HG03097 (cell line): ENCODE results near the gene STAP2.
"Not testable (repeated sequence)": the region's sequence is repeated elsewhere in the genome, so short reads cannot be mapped to it uniquely, and the experiment has no call there.

Source experiments
- ATAC-seq: cut with Tn5 transposase; IDR thresholded peaks from one replicate; pipeline ENCODE4 v1.9.1; 2021; ENCODE audit not compliant: unreplicated experiment, low FRiP score

The STAP2 gene

DNA sequence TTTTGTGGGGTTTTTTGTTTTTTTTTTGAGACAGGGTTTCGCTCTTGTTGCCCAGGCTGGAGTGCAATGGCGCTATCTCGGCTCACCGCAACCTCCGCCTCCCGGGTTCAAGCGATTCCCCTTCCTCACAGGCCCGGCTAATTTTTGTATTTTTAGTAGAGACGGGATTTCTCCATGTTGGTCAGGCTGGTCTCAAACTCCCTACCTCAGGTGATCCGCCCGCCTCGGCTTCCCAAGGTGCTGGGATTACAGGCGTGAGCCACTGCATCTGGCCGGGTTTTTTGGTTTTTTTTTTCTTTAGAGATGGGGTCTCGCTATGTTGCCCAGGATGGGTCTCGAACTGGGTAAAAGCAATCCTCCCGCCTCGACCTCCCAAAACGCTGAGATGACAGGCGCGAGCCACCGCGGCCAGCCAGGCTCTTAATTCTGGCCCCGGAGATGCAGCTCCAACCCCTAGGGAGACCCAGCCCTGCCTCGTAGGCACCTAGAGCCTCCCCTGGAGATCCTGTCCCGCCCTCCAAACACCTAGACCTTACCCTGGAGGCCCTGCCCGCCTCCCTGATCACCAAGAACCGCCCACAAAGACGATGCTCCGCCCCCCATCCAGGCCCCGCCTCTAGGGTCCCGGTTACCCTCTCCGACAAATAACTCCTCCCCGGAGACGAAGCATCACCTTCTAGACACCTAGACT, 9.5 kb downstream of the STAP2 start:
- not testable (repeated sequence) for ATAC-seq

DNA sequence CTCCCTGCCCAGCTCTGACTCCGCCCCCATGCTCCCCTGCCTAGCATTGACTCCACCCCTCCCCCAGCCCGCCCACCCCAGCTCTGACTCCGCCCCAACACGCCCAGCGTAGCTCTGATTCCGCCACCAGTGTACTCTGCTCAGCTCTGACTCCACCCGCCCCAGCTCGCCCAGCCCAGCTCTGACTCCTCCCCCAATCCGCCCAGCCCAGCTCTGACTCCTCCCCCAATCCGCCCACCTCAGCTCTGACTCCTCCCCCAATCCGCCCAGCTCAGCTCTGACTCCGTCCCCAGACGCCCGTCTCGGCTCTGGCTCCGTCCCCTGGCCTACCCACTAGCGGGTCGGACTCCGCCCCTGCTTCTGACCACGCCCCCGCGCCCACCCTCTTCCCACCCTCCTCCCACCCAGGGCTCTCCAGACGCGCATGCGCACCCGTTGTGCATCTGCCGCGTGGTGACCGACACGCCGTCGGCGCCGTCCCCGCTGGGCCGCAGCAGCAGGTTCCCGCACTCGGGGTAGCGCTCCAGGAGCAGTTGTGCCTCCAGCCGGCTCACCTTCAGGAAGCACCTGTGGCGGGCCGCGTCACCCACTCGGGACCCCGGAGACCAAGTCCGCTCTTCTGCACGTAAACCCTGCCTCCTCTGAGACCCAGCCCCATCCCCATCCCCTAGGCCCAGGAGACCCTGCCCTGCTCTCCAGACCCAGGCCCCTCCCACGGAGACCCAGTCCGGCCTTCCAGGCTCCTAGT, 10.2 kb downstream of the STAP2 start:
- peak; percentile 60 for ATAC-seq

DNA sequence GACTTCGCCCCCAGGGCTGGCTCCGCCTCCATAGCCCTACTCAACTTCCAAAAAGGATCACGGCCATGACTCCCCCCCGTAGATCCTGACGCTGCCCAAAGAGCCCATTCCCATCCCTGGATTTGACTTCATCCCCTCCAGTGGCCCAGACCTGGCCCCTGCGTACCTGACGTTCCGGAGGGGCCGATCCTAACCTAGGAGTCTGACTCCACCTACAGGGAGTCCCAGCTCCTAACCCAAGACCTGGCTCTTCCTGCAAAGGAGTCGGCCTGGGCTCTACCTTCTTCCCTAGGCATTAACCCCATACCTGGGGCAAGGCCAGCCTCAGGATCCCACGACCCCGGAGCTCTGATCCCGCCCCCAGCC, 10.8 kb downstream of the STAP2 start:
- ATAC-seq, result no peak

DNA sequence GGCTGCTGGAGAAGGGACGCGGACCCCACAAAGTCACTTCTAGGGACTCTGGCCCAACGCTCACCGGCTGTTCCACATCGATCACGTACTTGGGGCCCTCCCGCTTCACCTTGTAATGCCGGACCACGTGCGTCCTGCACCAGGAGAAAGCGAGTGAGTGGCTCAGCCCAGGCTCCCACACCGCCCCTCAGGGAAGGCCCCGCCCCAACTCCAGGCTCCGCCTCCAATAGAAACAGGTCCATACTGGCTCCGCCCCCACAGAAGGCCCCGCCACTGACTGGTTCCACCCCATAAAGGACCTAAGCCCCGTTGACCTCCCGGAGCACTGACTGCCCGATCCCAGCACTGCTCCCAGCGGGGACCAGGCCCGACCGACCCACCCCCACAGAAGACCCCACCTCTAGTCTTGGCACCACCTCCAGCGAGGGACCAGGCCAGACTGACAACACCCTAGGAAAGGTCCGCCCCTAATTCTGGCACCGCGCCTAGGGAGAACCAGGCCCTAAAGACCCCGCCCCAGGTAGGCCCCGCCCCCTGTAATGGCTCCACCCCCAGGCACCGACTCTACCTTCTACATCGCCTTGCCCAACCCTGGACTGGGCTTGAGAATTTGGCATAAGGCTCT, 11.3 kb downstream of the STAP2 start:
- ATAC-seq, result no peak

DNA sequence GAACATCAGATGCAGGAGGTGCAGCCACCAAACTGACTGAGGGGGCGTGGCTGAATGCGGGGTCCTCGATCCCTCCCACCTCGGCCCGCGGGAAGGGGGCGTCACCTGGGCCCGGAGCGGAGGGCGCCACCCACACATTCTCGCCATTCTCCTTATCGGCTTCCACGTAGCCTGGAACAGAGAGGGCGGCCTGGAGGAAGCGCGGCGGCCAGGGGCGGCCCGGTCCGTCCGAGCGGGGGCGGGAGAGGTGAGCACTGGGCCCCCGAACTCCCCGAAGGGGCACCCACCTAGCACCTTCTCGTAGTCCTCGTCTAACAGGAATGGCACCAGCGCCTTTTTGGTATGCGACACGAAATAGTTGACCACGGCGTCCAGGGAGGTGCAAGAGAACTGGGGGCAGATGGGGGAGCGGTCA, 11.8 kb downstream of the STAP2 start:
- no peak for ATAC-seq

DNA sequence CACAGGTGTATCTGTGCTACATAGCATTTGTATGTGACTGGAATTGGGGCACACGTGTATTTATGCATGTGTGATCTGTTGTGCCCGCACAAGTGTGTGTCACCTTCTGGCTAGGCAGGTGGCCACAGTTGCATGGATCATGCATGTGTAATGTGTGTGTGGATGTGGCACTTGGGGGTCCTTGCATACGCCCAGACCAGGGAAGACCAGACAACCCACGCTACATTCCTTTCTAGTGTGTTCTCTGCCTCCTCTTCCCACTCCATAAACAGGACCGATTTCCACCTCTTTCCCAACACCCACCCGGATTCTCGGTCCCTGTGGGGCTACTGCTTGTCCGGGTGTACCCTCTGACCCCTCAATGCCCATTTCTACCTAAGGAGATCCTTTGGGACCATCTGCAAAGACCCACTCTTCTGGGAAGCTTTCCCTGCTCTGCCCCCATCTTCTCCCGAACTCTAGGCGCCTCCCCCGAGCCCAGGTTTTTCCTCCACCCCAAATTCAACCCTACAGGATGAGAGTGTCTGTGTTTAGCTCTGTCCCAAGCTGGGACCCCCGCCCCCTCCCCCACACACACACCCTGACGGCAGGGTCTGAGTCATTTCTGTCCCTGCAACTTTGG, 12.3 kb downstream of the STAP2 start:
- no peak for ATAC-seq

DNA sequence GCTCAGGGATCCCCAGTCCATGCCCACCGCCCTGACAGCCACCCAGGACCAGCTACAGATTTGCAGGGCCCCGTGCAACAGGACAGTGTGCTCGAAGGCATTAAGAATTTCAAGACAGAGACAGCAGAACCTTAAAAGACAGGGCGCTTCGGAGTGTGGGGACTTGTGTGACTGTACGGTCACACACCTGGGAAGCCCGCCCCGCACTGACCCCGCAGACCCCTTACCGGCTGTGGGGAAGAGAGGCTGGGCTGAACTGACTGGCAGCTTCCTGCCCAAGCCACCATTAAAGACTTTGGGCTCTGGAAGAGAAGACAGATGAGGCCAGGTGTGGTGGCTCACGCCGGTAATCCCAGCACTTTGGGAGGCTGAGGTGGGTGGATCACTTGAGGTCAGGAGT, 14.4 kb downstream of the STAP2 start:
- ATAC-seq, result no peak

DNA sequence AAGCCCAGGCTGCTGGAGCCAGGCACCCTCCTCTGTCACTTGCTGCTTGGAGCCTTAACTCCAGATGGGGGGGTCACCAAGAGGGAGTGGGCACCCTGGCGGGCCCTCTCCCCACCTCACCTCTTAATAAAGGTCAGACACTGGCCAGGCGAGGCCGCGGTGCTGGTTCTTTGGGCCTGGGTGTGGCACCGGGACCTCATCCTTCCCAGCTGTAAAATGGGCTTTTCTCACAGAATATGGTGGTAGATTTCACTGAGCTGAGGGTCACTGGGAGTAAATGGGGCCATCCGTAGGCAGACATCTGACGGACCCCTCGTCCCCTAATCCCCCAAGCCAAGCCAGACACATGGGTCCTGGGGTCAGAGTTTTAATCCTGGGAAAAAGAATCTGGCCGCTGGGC, 14.9 kb downstream of the STAP2 start:
- no peak for ATAC-seq

DNA sequence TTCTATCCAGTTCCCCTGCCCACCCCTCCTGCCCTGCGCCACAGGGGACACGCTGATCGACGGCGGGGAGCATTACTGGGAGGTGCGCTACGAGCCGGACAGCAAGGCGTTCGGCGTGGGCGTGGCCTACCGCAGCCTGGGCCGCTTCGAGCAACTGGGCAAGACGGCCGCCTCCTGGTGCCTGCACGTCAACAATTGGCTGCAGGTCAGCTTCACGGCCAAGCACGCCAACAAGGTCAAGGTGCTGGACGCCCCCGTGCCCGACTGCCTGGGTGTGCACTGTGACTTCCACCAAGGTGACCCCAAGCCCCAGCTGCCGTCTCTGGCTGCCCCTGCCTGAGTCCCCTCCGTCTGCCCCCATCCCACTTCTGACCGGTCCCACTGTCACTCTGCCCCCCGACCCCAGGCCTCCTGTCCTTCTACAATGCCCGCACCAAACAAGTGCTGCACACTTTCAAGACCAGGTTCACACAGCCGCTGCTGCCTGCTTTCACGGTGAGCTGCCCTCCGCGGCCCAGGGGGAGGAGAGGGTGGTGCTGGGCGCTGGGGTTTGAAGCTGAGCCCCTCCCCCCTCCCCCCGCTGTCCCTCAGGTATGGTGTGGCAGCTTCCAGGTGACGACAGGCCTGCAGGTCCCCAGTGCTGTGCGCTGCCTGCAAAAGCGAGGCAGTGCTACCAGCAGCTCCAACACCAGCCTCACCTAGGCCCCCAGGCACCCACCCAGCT, 15.5 kb downstream of the STAP2 start:
- no peak for ATAC-seq

DNA sequence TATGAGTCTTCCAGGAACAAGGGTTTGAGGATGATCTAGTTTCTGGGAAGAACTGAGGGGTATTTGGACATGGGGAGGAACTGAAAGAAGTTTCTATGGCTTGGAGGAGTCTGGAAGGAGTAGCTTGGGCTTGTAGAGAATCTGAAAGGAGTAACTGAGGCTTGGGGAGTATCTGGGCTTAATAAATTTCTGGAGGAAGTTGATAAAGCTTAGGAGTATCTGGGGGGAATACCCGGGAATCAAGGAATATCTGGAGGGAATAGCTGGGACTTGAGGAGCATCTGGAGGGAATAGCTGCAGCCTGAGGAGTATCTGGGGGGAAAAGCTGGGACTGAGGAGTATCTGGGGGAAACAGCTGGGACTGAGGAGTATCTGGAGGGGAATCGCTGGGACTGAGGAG, 18.2 kb downstream of the STAP2 start:
- ATAC-seq, result no peak

DNA sequence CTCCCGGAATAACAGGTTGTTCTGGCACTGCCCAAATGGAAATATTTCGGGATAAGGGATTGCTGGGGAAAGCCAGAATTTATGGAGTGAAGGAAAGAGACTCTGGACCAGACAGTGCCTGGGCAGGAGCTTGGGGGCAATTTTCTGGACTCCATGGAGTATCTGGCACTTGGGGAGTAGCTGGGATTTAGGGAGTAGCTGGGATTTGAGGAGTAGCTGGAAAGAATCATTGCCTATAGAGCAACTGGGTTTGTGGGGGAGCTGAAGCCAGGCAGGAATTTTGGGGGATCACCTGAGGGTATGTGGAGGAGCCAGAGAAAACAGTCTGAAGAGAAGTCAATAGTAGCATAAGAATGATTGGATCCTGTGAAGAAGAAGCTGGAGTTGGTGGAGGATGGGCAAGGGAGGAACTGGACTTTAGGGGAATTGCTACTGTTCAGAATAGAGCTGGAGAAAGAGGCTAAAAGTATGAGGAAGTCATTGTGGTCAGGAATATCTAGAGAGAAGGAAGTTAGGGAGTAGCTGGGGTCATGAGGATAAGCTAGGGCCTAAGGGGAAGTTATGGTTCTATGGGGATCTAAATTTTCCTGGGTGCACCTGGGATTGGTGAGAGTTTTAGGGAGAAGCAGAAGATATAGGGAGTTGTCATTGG, 19.4 kb downstream of the STAP2 start:
- ATAC-seq, result no peak

DNA sequence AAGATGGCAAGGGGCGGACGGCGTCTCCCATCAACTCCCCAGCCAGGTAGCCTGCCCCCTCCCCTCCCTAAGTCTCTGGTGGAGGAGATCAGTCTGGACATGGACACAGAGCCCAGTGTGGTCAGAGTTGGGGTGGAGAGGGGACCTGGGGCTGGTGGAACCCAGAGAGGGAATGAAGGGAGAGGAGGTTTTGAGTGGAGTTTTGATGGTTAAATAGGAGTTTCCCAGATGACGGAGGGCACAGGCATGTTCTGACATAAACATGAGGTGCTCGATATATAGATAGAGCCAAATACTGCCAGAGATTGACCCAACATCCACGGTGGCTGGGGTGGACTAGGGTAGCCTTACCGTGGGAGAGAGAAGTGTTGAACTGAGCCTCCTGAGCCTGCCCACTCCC, 20.2 kb downstream of the STAP2 start:
- no peak for ATAC-seq

DNA sequence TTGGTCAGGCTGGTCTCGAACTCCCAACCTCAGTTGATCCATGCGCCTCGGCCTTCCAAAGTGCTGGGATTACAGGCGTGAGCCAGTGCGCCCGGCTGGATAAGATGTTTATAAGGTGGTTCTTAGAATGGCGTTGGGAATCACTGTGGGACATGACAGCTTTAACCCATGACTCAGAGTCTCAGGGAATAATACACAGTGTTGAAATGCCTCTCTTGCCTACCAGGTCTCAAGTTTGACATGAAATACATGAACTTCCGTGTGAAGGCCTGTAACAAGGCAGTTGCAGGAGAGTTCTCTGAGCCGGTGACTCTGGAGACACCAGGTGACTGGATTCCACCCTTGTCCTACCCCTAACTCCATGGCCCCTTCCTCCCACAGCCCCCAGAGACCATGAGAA, 21.7 kb downstream of the STAP2 start:
- no peak for ATAC-seq

DNA sequence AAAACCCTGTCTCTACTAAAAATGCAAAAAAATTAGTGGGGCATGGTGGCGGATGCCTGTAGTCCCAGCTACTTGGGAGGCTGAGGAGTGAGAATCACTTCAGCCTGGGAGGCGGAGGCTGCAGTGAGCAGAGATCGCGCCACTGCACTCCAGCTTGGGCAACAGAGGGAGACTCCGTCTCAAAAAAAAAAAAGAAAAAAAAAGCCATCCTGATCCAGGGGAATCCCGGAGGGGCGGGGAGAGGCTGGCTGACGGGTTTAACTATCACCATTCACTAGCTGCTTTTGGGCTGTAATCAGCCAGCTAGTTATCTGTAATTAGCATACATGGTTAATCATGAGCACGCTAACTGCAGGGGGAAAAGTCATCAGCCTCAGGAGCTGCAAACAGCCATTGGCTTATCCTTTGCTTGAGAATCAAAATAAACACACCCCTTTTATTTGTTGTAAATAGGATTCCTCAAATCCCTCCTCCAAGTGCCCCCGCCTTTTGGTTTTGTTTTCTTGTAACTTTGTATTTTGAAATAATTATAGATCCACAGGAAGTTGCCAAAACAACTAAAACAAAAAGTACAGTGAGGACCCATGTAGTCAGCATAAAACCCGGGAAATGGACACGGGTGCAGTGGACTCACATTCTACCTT, 24.7 kb downstream of the STAP2 start:
- ATAC-seq, result no peak

DNA sequence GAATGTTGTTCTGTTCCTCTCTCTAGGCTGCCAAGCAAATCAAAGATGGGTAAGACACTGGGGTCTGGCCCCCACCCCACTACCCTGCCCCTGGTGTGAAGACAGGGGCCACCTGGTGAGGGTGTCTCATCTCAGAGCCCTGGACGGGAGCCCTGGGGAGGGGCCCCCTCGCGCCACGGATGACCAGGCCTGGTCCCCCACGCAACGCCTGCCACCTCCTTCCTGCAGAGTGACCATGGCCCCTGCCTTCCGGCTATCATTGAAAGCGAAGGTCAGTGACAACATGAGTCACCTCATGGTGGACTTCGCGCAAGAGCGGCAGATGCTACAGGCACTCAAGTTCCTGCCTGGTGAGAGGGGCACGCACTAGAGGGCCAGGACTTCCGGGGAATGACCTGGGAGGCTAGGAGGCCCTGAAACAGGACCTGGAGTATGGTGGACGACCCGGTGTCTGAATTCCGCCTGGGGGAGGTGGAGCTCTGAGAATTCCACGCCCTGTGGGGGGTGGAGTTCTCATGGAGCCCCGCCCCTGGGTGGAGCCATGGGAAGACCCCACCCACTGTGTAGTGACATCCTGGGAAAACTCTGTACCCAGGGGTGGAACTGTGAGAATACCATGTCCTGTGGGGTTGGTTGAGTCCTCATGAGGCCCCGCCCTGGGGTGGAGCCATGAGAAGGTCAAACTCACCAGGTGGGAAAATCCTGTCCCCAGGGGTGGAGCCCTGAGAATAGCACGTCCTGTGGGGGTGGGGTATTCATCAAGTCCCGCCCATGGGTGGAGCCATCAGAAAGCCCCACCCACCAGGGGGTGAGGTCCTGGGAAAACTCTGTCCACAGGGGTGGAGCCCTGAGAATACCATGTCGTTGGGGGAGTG, 28.1 kb downstream of the STAP2 start:
- ATAC-seq, result no peak

DNA sequence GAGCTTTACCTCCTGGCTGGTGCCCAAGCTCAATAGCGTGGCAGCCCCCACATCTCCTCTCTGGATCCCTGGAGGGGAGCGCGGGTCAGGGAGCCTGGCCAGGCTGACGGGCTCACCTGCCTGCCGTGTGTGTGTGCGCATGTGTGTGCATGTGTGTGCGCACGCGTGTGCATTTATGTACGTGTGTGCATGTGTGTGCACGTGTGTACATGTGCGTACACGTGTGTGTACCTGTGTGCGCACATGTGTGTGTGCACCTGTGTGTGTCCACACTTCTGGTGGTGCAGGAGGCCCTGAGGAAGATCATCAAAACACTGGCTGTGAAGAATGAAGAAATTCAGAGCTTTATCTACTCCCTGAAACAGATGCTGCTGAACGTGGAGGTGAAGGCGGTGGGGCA, 33.0 kb downstream of the STAP2 start:
- ATAC-seq, result no peak

DNA sequence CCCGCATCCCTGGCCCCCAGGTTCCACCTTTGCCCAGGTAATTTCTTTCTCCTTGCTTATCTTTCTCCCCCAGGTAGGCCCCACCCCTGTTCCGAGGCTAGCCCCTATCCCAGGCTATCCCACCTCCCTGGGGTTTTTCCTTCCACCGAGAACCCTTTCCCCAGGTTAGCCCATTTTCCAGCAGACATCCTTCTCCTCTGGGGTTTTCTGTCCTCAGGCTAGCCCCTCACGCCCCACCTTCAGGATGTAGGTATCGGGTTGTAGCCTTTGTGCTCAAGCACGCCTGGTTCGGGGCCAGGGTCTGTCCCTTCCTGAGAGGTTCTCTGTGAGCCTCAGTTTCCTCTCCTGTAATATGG, 33.4 kb downstream of the STAP2 start:
- ATAC-seq, result no peak

DNA sequence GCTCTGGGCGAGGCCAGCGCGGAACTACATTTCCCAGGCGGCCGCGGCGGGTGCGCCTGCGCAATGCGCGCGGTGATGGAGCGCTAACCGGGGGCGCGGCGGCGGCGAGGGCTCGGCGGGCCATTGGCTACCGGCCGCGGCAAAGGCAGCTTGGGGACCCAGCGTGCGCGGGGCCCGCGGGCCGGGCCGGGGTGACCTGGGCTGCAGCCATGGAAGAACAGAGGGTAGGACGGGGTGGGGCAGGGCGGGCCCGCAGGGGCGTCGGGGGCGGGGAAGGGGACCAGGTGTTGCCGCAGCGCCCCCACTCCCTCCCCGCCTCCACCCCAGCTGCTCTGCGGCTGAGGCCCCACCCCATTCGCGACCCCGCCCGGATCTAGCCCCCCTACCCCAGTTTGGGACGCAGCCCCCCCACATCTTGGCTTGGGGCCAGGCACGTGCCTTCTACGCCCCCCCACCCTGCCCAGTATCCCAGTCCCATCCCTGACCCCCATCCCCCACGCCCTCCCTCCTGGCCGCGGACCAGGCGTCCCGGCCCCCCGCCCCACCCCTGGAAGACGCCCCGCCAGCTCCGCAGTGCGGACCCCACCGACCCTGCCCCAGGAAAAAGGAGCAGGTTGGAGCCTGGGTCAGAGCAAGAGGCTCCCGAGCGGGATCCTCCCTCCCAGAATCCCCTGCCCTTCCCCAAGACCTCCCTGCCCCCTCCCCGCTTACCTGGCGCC, 33.9 kb downstream of the STAP2 start, which contains the start of gene FSD1:
Gene FSD1 (plus strand): TSS at position 61 of the 719 bp plus-strand sequence. CDS start 149 bp downstream, at position 210.
- ATAC-seq, result no peak
